PFSK-1 (cell line): ENCODE results near the gene CEP19.

Experiments used
- FOXP2 ChIP-seq: optimal IDR thresholded peaks from 2 replicates; pipeline ENCODE3; 2011; ENCODE audit warnings: borderline replicate concordance, control low read depth, inconsistent platforms; ENCODE audit not compliant: insufficient read depth; ENCODE audit errors: extremely low read length, extremely low read depth
- POLR2AphosphoS5 ChIP-seq: IDR thresholded peaks from 2 replicates; pipeline ENCODE4 v1.6.1; 2012; ENCODE audit warnings: low read depth, mild to moderate bottlenecking, control low read depth, low read length, moderate library complexity
- REST ChIP-seq, 2 experiments: IDR thresholded peaks; 2 replicates each; pipeline versions ENCODE4 v1.6.1 to v1.8.0; 2011 to 2012; ENCODE audit warnings: low read depth in 2 of 2, low read length in 2 of 2, control low read depth in 1 of 2, inconsistent platforms in 1 of 2, mild to moderate bottlenecking in 1 of 2, moderate library complexity in 1 of 2; ENCODE audit not compliant: insufficient read depth in 1 of 2
- SIN3A ChIP-seq: IDR thresholded peaks from 2 replicates; pipeline ENCODE4 v1.6.1; 2012; ENCODE audit warnings: mild to moderate bottlenecking, low read length, moderate library complexity, borderline replicate concordance; ENCODE audit not compliant: insufficient read depth

GRCh38 chr3:196749125-196749524 is 37.1 kb upstream of the CEP19 start:
- no peak for TF ChIP-seq POLR2AphosphoS5
- no peak for TF ChIP-seq SIN3A
- no peak for TF ChIP-seq REST (IDR thresholded peaks at IDR 0.05; ENCODE audit: insufficient read depth in 1 of 2, low read depth in 2 of 2, low read length in 2 of 2)
- no peak for TF ChIP-seq FOXP2
